EH (cell line): ENCODE measurements around the gene BUD31.
A peak's percentile ranks its signal among the peaks of the same experiment; 100 is the strongest.
"Not testable (repeated sequence)": the region's sequence is repeated elsewhere in the genome, so short reads cannot be mapped to it uniquely, and the experiment has no call there.

ENCODE experiments used
- DNase-seq: peaks from one replicate; pipeline ENCODE4 v3.0.0-alpha.2; 2015; ENCODE audit warnings: low read depth

The BUD31 gene

DNA sequence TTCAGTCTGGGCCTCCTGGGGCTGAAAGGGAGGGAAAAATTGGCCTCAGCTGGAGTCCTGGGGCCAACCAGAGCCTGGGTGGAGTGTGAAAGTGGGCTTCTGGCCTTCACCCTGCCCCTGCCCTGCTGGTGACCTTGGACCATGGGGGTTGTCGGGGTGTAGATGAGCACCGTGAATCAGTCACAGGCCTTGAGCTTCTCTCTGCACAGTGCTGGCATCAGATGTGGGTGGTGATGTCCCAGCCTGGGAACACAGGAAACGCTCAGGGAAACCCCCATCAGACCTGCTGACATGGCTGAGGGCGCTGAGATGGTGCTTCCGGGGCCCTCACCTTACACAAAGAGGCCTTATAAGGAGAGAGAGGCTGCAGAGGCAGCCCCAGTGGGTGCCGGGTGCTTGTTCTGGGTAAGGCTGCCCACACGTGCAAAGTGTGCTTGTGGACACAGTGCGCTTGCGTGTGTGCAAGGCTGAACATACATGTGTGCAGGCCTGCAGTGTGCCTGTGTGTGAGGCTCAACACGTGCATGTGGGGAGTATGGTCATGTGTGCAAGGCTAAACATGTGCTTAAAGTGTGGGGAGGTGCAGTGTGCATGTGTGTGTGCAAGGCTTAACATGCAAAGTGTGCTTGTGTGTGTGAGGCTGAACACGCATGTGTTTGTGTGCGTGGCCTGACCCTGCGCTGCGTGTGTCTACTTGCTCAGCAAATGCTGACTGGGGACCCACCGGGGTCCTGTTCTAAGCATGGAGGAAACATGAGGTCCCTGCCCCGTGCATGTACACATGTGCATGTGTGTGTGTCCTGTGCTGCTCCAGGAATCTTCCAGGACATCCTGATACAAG, 27.7 kb upstream of the BUD31 start:
- DNase-seq: no peak

DNA sequence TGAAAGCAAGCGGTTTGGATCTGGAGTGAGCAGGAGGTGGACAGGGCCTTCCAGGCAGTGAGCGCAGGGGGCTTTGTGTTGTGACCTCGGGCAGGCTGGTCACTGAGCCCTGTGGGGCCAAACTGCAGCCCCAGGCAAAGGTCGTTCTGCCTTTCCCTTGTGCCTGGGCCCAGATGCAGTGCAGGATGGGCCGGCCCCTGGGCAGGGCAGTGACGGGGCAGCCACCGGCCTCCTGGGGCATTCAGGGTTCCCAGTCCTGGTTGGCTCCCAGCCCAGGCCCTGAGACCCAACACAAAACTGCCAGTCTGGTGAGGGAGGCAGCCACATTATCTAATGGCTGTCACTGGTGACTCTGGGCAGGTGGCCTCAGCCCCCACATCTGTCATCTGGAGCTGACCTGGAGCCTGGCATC, 27.1 kb upstream of the BUD31 start:
- DNase-seq: no peak

DNA sequence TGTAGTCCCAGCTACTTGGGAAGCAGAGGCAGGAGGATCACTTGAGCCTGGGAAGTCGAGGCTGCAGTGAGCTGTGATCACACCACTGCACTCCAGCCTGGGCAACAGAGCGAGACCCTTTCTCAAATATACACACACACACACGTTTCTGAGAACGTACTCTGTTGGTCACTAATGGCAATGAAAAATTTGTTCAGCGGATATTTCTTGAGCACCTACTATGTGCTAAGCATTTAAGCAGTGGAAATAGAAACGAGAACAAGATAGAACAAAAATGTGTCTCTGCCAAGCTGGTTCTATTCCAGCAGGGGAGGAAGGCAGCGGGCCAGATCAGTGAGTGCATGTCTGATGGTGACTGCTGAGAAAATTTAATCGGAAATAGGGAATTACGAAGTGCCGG, 25.6 kb upstream of the BUD31 start:
- no peak for DNase-seq

DNA sequence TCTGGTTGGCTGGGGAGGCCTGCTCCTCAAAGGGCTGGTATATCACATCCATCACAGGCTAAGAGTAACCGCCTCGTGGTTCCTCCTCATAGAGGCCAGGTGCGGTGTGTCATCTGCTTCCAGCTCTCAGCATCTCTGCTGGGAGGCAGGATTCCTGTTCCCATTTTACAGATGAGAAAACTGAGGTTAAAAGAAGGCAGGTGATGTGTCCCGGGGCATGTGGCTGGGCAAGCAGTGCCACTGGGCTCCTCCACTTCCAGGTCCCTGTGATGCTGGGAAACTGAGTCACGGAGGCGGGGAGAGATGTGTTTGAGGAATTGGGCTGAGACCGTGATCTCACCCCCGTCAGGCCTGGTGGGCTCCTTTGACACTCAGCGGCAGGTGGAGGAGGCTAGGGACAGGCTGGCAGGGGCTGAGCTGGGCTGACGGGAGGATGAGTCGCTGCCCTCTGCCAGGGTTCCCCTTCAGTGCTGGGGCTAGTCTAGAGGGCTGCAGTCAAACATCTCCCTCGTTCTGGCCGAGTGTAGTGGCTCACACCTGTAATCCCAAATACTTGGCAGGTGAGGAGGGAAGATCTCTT, 24.9 kb upstream of the BUD31 start:
- no peak for DNase-seq

- DNase-seq: no peak
Measured at GRCh38 chr7:99384523-99384922, 24.2 kb upstream of the BUD31 start.

DNA sequence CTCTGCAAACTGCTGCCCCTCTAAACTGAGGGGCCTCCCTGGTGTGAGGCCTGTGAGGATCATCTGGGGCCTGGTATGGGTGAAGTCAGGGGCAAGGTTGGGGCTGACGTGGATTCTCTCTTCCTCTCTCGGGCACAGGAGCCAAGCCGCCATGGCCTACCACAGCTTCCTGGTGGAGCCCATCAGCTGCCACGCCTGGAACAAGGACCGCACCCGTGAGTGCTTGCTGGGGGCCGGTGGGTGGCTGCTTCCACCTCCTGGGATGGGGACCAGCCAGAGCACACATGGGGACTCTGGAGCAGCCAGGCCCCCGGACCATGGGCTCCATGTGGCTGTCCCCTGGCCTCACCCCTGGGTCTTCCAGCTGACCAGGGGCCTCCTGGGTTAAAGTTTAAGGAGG, 23.2 kb upstream of the BUD31 start:
- no peak for DNase-seq

DNA sequence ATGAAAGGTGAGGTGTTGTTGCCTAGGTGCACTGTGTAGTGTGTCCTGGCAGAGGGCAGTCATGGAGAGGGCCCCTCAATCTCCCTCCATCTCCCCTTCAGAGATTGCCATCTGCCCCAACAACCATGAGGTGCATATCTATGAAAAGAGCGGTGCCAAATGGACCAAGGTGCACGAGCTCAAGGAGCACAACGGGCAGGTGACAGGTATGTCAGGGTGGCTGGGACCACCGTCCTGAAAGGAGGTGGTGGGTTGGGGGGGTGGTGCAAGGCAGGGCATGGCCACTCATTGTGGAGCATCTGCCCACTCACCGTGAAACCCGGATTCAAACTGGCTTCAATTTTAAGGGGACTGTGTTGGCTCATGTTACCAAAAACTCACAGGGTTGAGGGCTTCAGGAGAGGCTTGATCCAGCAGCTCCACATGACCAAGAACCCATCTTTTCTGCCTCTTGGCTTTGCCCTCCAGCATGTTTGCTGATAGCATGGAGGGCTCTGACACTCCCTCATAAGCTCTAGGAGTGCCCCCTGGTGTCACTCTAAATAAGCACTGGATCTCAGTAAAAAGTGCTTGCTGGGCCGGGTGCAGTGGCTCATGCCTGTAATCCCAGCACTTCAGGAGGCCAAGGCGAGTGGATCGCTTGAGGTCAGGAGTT, 22.1 kb upstream of the BUD31 start:
- DNase-seq: peak; percentile 62

GRCh38 chr7:99387239-99387635, 21.5 kb upstream of the BUD31 start:
- DNase-seq: not testable (repeated sequence)

DNA sequence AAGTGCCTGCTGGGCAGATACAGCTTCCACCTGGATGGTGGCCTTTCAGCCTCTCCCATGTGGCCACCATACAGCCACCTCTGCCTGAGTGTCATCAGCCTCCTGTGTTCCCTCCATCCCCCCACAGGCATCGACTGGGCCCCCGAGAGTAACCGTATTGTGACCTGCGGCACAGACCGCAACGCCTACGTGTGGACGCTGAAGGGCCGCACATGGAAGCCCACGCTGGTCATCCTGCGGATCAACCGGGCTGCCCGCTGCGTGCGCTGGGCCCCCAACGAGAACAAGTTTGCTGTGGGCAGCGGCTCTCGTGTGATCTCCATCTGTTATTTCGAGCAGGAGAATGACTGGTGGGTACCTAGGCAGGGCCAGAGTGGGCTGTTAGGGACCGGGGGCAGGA, 20.9 kb upstream of the BUD31 start:
- no peak for DNase-seq

DNA sequence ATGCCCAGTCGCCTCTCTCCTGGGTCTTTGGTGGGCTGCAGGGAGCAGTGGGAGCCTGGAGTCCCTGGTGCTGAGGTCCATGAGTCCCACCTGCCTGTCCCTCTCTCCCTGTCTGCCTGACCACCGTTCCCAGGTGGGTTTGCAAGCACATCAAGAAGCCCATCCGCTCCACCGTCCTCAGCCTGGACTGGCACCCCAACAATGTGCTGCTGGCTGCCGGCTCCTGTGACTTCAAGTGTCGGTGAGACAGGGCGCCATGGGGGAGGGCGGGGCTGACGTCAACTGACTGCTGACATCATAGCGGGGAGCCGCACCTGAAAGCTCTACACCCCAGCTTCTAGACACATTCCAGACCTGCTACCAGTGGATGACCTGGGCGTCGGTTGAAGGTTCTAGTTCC, 19.0 kb upstream of the BUD31 start:
- no peak for DNase-seq

DNA sequence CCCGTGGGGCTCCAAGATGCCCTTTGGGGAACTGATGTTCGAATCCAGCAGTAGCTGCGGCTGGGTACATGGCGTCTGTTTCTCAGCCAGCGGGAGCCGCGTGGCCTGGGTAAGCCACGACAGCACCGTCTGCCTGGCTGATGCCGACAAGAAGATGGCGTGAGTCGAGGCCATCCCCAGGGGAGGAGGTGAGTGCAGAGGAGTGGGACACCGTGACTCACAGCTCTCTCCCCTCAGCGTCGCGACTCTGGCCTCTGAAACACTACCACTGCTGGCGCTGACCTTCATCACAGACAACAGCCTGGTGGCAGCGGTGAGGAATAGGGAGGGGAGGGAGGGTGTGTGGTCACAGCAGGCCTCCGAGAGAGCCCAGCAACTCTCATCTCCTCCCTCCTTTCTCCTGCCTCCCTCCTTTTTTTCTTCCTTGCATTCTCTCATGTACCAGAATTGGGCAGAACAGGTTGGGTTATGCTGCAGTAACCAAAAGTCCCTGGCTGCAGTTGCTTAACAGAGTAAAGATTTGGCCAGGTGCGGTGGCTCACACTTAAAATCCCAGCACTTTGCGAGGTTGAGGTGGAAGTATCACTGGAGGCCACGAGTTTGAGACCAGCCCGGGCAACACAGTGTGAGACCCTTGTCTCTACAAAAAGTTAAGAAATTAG, 17.7 kb upstream of the BUD31 start:
- DNase-seq: no peak

DNA sequence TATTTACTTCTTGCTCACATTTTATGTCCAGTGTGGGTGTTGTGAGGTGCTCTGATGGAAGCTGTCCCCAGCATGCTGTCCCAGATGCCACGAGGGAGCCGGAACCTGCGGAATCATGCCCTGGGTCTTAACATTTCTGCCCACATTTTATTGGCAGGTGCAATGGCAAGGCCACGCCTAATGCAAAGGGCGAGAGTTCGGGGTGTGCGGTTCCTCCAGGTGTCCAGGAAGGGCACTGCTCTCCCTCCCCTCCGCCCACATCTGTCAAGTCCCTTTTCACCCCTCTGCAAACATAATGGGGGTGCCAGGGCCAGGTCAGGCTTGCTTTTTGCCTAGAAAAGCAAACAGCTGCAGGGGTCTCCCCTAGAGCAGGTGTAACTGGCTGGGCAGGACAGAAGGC, 16.7 kb upstream of the BUD31 start:
- no peak for DNase-seq

DNA sequence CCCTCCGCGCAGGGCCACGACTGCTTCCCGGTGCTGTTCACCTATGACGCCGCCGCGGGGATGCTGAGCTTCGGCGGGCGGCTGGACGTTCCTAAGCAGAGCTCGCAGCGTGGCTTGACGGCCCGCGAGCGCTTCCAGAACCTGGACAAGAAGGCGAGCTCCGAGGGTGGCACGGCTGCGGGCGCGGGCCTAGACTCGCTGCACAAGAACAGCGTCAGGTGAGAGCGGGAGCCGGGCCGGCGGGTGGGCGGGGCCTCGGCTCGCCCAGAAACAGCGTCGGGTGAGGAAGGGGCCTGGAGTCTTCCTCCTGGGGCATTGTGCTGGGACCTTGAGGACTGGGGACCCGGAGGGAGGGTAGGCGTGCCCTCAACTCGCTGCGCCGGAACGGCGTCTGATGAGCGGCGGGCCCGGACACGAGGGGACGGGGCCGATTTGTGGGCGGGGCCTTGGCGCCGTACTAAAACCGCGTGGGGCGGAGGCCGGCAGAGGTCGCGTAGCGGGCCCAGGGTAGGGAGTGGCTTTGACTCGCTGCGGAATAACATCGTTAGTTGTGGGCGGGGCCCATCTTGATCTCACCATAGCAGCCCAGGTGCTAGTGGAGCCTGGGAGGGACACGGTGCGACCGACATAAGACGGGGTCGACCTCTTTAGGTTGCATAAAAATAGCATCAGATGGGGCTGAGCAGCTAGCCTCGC, 16.0 kb upstream of the BUD31 start:
- peak; percentile 38 for DNase-seq

DNA sequence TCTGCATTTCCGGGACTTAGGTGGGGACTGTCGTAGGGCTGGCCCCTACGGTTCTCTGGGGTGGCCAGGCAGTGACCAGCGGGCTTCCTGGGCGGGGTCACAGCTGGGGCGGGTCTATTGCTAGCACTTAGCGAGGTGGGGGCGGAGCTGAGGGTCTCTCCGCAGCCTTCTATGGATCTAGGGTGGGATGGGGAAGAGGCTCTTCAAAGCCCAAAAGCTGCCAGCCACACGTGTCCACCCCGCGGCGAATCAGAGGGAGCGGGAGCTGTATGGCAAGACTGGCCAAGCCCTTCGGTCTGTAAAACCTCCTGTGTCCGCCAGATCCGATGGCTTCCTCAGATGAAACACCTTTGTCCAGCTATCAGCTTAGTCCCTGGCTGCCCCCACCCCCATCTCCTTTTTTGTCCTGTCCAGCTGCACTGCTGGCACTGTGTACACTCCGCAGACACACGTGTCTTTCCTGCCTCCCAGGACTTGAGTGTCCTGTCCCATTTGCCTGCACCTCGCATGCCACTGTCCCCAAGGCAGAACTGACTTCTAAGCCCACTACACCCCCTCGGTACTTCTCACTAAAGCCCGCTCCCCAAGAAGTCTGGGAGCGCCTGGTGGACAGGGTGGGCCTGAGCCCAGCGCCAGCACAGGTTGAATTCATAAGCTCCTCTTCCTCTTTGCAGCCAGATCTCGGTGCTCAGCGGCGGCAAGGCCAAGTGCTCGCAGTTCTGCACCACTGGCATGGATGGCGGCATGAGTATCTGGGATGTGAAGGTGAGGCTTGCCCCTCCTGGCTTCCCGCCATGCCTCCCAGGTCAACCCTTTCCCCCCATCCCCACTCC, 15.2 kb upstream of the BUD31 start:
- DNase-seq: no peak

- no peak for DNase-seq
Measured at GRCh38 chr7:99394188-99394502, 14.6 kb upstream of the BUD31 start.

DNA sequence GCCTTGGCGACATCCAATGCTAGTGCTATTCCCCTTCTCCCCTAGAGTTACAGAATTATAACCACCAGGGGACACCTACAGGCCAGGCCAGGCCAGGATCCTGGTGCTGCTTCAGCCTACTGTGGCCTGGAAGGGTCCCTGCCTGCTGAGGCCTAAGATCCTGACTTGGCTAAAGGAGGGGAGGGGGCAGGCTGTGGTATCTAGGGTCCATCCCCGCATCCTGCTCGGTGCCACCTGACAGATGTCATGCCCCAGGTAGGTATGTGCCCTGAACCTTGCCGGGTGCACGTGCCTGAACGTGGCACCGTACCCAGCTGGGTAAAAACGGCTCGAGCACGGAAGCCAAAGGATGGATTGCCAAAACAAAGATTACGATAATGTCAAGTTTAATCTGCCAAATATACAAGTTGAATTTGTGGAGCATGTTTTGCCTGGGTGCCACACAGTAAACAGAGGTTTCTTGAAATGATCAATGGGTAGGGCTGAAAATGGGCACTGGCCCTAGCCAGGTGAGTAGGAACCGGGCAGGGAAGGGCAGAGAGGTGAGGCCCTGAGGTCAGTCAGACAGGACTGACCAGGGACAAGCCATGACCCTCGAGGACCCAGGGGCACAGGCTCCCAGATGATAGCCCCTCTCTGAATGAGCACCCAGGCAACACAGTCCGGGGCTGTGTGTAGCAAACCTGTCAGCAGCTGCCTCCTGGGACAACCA, 13.0 kb upstream of the BUD31 start:
- DNase-seq: no peak

DNA sequence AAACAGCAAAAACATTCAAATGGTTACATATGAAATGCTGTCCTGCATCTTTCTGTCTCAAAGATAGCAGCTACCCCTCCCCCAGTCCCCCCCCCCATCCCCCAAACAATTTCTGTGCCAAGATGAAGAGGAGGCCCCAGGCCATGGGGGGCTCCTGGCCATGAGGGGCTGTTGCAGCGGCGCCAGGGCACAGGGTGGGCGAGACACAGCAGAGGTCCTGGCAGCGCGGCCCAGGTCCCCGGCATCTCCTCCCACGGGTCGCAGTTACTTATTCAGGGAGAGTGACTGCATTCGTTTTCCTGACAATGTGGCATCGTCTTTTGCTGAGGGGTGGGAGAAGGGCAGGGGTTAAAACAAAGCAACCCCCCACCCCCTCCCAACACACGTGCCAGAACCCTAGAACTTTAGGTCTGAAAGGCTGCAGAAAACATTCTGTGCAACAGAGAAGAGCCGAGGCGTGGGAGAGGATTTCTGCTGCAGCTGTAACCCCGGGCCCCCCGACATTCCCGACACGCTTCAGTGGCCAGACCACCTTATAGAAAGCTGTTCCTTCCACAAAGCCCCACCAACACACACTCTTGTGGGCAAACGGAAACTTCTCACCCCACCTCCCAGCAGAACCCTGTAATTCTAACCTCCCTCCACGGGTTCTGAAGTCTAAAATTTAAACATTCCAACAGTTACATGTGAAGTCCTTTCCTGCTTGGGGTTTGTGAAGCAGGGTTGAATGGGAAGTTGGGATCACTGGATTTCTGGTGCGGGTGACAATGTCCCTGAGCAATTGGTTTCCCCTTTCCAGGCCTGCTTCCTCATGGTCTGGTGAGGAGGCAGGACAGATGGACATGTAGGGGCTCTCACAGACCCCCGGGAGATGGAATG, 12.1 kb upstream of the BUD31 start:
- DNase-seq: no peak

DNA sequence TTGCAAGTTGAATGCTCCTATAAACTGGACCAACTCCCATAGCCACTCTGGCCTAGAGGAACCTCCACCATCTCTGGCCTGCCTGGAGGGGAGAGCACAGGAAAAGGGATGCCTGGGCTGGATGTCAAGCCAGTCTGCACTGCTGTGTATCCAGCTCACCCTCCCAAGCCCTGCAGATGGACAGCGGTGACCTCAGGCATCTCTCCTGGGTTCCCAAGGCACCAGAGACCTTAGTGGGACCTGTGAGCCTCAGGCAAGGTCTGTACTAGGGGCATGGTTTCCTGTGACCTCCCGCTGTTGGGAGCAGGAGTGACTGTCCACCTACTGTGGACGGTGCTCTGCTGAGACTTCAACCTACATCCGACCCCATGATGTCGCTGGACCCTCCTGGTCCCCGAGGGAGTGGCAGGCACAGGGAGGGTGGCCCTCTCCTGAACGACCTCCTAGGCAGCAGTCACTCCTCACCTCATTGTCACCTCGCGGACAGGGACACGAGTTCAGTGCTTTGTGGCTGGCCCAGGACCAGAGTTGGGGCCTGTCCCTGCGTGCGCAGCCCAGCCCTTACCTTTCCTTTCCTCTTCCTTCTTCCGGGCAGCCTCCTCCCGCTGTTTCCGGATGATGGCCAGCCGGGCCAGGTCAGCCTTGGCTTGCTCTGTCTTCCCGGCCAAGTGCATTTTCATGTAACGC, 11.3 kb upstream of the BUD31 start:
- no peak for DNase-seq

GRCh38 chr7:99398891-99399445, 9.8 kb upstream of the BUD31 start:
- no peak for DNase-seq
